ENCODE results near the gene CNN2.

- no peak for TF ChIP-seq CTCF (IDR thresholded peaks at IDR 0.05)
- no peak for TF ChIP-seq EZH2 (IDR thresholded peaks at IDR 0.05; ENCODE audit: borderline replicate concordance, insufficient read depth, low read depth, low read length, poor library complexity, severe bottlenecking)
Observed at GRCh38 chr19:1072371-1073015, 46.1 kb downstream of the CNN2 start.

Measured in B cell (primary cell).